Measurements from ENCODE around the gene KCTD17. TPM values are rescaled to one million over a fixed set of nuclear protein-coding genes. Genes with fewer than 3 reads are reported as not detected.

Gene KCTD17
- total RNA-seq, 1 experiment from 2014 or later = 29.1 TPM

GRCh38 chr22:37079668-37080171 is 28.2 kb downstream of the KCTD17 start:
- Histone ChIP-seq H3K27me3 (peaks cover 32% of the 10 kb centered on the region), H3K36me3 (no peaks in the 10 kb centered on the region), H3K9me3 (no peaks in the 10 kb centered on the region), H3K4me3 (no peak overlapping the region)
- no peak for DNase-seq

- Histone ChIP-seq H3K4me3 (no peak overlapping the region), H3K27me3 (peaks cover 25% of the 10 kb centered on the region), H3K9me3 (no peaks in the 10 kb centered on the region), H3K36me3 (no peaks in the 10 kb centered on the region)
- no peak for DNase-seq
Measured at GRCh38 chr22:37080438-37080837, 28.9 kb downstream of the KCTD17 start.

GRCh38 chr22:37080838-37081237 is 29.3 kb downstream of the KCTD17 start:
- no peak overlapping the region for H3K4me3 ChIP-seq
- no peaks in the 10 kb centered on the region for H3K9me3 ChIP-seq
- peaks cover 21% of the 10 kb centered on the region for H3K27me3 ChIP-seq
- no peak for DNase-seq
- no peaks in the 10 kb centered on the region for H3K36me3 ChIP-seq

DNA sequence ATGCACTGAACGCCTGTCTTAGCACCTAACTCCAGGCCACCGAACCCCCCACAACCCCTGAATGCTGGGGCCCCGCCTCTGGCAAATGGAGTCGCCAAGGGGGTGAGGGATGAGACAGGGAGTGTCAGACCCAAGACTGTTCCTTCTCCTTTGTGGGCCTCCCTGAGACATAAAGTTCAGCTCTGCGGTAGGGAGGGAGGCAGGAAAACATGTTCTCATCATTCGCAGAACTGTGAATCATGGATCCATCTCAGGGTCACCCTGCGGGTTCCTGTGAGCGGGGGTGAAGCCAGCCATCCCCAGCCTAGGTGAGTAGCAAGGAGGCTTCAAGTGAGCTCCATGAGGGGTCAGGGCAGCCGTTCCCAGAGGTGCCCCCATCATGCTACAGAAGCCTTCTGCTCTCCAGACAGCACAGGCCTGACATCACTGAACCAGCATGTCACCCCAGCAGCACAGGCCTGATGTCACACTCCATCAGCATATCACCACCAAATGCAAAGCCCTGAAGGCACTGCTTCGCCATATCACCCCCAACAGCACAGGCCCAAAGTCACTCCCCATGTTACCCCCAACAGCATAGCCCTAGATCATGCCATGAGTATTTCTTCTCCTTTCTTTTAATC is 30.8 kb downstream of the KCTD17 start:
- Histone ChIP-seq H3K36me3 (no peaks in the 10 kb centered on the region), H3K9me3 (no peaks in the 10 kb centered on the region)

GRCh38 chr22:37083914-37084313 is 32.4 kb downstream of the KCTD17 start:
- Histone ChIP-seq H3K36me3 (no peaks in the 10 kb centered on the region), H3K27me3 (no peaks in the 10 kb centered on the region), H3K9me3 (no peaks in the 10 kb centered on the region), H3K4me3 (no peak overlapping the region)
- no peak for DNase-seq

More for the DNA sequence above, 30.8 kb downstream of the KCTD17 start:
- Histone ChIP-seq H3K4me3 (no peak overlapping the region), H3K27me3 (peaks cover 6% of the 10 kb centered on the region)
- no peak for DNase-seq

GRCh38 chr22:37084385-37084784 is 32.8 kb downstream of the KCTD17 start:
- no peaks in the 10 kb centered on the region for H3K27me3 ChIP-seq
- no peak for DNase-seq

DNA sequence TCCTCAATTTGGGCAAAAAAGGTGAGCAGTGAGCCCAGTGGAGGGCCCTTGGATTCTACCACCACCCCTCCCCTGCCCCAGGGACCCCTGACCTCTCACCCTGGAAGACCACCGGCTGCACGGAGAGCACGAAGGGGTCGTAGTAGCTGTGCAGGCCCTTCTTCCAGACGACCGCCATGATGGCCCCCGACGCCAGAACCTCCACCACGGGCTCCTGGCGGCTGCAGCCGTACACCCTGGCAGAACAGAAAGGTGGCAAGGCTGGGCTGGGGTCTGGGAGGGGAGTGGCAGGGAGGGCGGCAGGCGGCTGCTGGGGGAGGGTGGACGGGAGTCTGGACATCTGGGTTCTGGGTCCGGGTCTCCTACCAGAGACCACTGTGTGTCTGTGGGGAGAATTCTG is 34.6 kb downstream of the KCTD17 start:
- Histone ChIP-seq H3K27me3 (no peaks in the 10 kb centered on the region), H3K4me3 (no peak overlapping the region), H3K9me3 (no peaks in the 10 kb centered on the region), H3K36me3 (no peaks in the 10 kb centered on the region)
- DNase-seq = no peak

More at GRCh38 chr22:37084385-37084784, 32.8 kb downstream of the KCTD17 start:
- Histone ChIP-seq H3K4me3 (no peak overlapping the region), H3K36me3 (no peaks in the 10 kb centered on the region), H3K9me3 (no peaks in the 10 kb centered on the region)

DNA sequence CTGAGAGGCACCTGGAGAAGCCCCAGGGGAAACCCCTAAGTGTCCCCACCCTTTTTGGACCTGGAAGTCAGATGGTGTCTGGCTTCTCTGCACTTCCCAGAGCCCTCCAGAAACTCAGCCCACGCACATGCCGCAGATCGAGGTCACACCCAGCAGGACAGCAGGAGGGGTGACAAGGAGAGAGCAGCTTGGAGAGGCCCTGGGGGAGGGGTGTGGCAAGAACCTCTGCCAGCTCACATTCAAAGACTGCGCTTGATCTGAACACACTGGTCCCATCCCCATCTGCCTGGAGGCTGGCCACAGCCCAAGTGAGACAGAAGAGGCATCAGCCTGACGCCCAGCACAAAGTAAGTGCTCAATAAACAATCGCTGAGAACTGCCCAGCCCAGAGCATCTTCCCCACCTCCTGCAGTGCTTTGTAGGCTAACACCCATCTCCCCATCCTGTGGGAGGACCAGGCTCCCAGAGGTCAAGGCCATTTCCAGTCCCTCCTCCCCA is 36.6 kb downstream of the KCTD17 start:
- DNase-seq = peak; percentile 26
- no peaks in the 10 kb centered on the region for H3K36me3 ChIP-seq
- H3K4me3 ChIP-seq = no peak overlapping the region
- H3K27me3 ChIP-seq = no peaks in the 10 kb centered on the region
- no peaks in the 10 kb centered on the region for H3K9me3 ChIP-seq

DNA sequence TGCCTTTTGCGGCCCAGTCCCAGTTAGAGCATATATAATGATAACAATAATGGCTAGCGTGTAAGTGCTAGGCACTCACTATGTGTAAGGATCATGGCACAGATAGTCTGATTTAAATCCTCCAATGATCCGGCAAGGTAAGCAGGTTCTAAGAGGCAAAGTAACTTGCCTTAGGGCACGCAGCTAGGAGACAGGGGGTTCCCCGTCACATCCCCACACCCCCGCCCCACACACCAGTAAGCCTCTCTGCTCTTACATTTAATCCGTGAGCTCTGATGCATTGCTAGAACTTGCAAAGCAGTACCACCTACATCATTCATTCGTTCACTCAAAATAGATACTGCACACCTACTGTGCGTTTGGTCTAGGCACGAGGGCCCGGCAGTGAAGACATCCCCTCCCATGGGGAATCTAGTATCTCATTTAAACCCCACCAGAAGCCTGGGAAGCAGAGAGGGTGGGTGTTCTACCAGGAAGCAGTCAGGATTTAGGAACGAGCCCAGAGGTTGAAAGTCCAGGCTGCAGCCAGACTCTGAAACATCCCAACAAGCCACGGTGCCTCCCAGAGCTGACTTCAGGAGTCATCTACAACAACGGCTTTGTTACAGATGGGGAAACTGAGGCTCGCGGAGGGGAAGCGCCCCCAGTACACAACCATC is 37.3 kb downstream of the KCTD17 start:
- Histone ChIP-seq H3K4me3 (no peak overlapping the region), H3K27me3 (no peaks in the 10 kb centered on the region), H3K36me3 (no peaks in the 10 kb centered on the region), H3K9me3 (no peaks in the 10 kb centered on the region)
- no peak for DNase-seq

GRCh38 chr22:37089434-37089833 is 37.9 kb downstream of the KCTD17 start:
- H3K27me3 ChIP-seq = no peaks in the 10 kb centered on the region
- no peak overlapping the region for H3K4me3 ChIP-seq
- DNase-seq = no peak
- H3K36me3 ChIP-seq = no peaks in the 10 kb centered on the region
- no peaks in the 10 kb centered on the region for H3K9me3 ChIP-seq

- H3K9me3 ChIP-seq = no peaks in the 10 kb centered on the region
- no peak overlapping the region for H3K4me3 ChIP-seq
- H3K27me3 ChIP-seq = peaks cover 4% of the 10 kb centered on the region; the same call in 1 of the 2 replicates
- H3K36me3 ChIP-seq = no peaks in the 10 kb centered on the region
- DNase-seq = no peak
Measured at GRCh38 chr22:37090920-37091695, 39.6 kb downstream of the KCTD17 start.

- no peak for DNase-seq
- Histone ChIP-seq H3K4me3 (no peak overlapping the region), H3K36me3 (no peaks in the 10 kb centered on the region), H3K27me3 (peaks cover 4% of the 10 kb centered on the region; the same call in 1 of the 2 replicates), H3K9me3 (no peaks in the 10 kb centered on the region)
Measured at GRCh38 chr22:37091994-37092393, 40.5 kb downstream of the KCTD17 start.

GRCh38 chr22:37092997-37093396 is 41.5 kb downstream of the KCTD17 start:
- H3K9me3 ChIP-seq = no peaks in the 10 kb centered on the region
- peaks cover 4% of the 10 kb centered on the region; the same call in 1 of the 2 replicates for H3K27me3 ChIP-seq
- DNase-seq = no peak

DNA sequence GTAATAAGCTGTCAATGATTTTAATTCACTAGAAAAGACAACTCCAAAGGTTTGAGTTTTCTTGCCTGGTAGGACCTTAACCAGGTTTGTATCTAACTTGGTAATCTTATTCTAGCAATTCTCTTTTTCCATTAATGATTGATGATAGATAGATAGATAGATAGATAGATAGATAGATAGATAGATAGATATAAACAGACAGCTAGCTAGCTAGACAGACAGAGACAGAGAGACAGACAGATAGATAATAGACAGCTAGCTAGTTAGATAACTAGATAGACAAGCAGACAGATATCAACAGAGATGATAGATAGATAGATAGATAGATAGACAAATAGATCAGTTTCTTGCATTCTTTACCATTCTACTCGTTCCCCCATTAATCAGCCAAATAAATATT is 42.7 kb downstream of the KCTD17 start:
- Histone ChIP-seq H3K27me3 (peaks cover 4% of the 10 kb centered on the region; the same call in 1 of the 2 replicates), H3K4me3 (no peak overlapping the region), H3K36me3 (no peaks in the 10 kb centered on the region), H3K9me3 (no peaks in the 10 kb centered on the region)
- no peak for DNase-seq

More at GRCh38 chr22:37092997-37093396, 41.5 kb downstream of the KCTD17 start:
- H3K4me3 ChIP-seq = no peak overlapping the region
- no peaks in the 10 kb centered on the region for H3K36me3 ChIP-seq

- Histone ChIP-seq H3K9me3 (no peaks in the 10 kb centered on the region), H3K4me3 (no peak overlapping the region), H3K36me3 (no peaks in the 10 kb centered on the region), H3K27me3 (peaks cover 4% of the 10 kb centered on the region; the same call in 1 of the 2 replicates)
- no peak for DNase-seq
Measured at GRCh38 chr22:37095113-37095512, 43.6 kb downstream of the KCTD17 start.

GRCh38 chr22:37097346-37097745 is 45.8 kb downstream of the KCTD17 start:
- Histone ChIP-seq H3K27me3 (peaks cover 4% of the 10 kb centered on the region; the same call in 1 of the 2 replicates), H3K9me3 (no peaks in the 10 kb centered on the region), H3K4me3 (no peak overlapping the region), H3K36me3 (no peaks in the 10 kb centered on the region)
- no peak for DNase-seq

All from MG63 (cell line).